Loucy (cell line): ENCODE data around the gene EML1.

Experiments used
- H2AFZ ChIP-seq: fragments of 200-600 bp; sonication (generic); 2 replicates; pipeline ENCODE4 v1.6.0; 2016; ENCODE audit warnings: antibody characterized with exemption, mild to moderate bottlenecking, low read length, moderate library complexity
- H3F3A ChIP-seq: fragments of 200-600 bp; 2 replicates; pipeline ENCODE4 v1.6.0; 2016; ENCODE audit warnings: antibody characterized with exemption, low read depth, mild to moderate bottlenecking
- H3K27me3 ChIP-seq: fragments of 200-600 bp; sonication (generic); 2 replicates; pipeline ENCODE4 v1.6.1; 2014; ENCODE audit warnings: low read length, mild to moderate bottlenecking; ENCODE audit not compliant: insufficient read depth, poor library complexity, severe bottlenecking
- H3K36me3 ChIP-seq: fragments of 200-600 bp; sonication (generic); 2 replicates; pipeline ENCODE4 v1.6.1; 2016; ENCODE audit warnings: low read length; ENCODE audit not compliant: insufficient read depth
- H3K4me1 ChIP-seq: fragments of 200-600 bp; sonication (generic); 2 replicates; pipeline ENCODE4 v1.5.1; 2014; ENCODE audit warnings: low read length, mild to moderate bottlenecking; ENCODE audit not compliant: insufficient read depth, poor library complexity, severe bottlenecking
- H3K4me2 ChIP-seq: fragments of 200-600 bp; sonication (generic); 2 replicates; pipeline ENCODE4 v1.6.0; 2014; ENCODE audit warnings: antibody characterized with exemption, low read length, low read depth, mild to moderate bottlenecking; ENCODE audit not compliant: poor library complexity, severe bottlenecking
- H3K4me3 ChIP-seq: fragments of 200-600 bp; sonication (generic); 2 replicates; pipeline ENCODE4 v1.5.1; 2014; ENCODE audit warnings: low read length, mild to moderate bottlenecking, mixed read lengths; ENCODE audit not compliant: poor library complexity, severe bottlenecking
- H3K79me2 ChIP-seq: fragments of 200-600 bp; sonication (generic); 2 replicates; pipeline ENCODE4 v1.6.1; 2014; ENCODE audit warnings: low read length; ENCODE audit not compliant: insufficient read depth
- H3K9ac ChIP-seq: fragments of 200-600 bp; sonication (generic); 2 replicates; pipeline ENCODE4 v1.6.0; 2014; ENCODE audit warnings: mild to moderate bottlenecking, low read depth, low read length, moderate library complexity; ENCODE audit not compliant: poor library complexity, severe bottlenecking
- H3K9me2 ChIP-seq: fragments of 200-600 bp; sonication (generic); replicated peaks from 2 replicates; pipeline ENCODE4 v1.6.1; 2016; ENCODE audit warnings: low read depth, low read length, mixed read lengths
- H3K9me3 ChIP-seq: fragments of 200-600 bp; sonication (generic); 2 replicates; pipeline ENCODE4 v1.6.1; 2014; ENCODE audit warnings: mild to moderate bottlenecking, antibody characterized with exemption, low read length, low read depth; ENCODE audit not compliant: insufficient read depth
- H4K20me1 ChIP-seq: fragments of 200-600 bp; sonication (generic); 2 replicates; pipeline ENCODE4 v1.6.0; 2014; ENCODE audit warnings: antibody characterized with exemption, low read length, mild to moderate bottlenecking; ENCODE audit not compliant: insufficient read depth, poor library complexity, severe bottlenecking
- EZH2phosphoT487 ChIP-seq: fragments of 200-600 bp; IDR thresholded peaks from 2 replicates; pipeline ENCODE4 v1.6.1; 2018; ENCODE audit warnings: antibody characterized with exemption, mild to moderate bottlenecking, moderate library complexity, borderline replicate concordance
- TF ChIP-seq, protein P1 (sequence below): fragments of 200-600 bp; sonication (generic); conservative IDR thresholded peaks from 2 replicates; pipeline ENCODE4 v1.5.1; 2014; ENCODE audit warnings: mild to moderate bottlenecking, antibody characterized with exemption, low read length

The EML1 gene

GRCh38 chr14:99885649-99885958 lies 92.4 kb downstream of the EML1 start:
- no peaks in the 10 kb centered on the region for H3K79me2 ChIP-seq
- no peaks in the 10 kb centered on the region for H3K9me2 ChIP-seq
- H3K4me1 ChIP-seq = no peaks in the 10 kb centered on the region
- no peaks in the 10 kb centered on the region for H3K9me3 ChIP-seq
- H3F3A ChIP-seq = no peaks in the 10 kb centered on the region
- no peak overlapping the region for H3K9ac ChIP-seq
- no peaks in the 10 kb centered on the region for H3K36me3 ChIP-seq
- H2AFZ ChIP-seq = no peak overlapping the region
- no peak overlapping the region for H3K4me3 ChIP-seq
- TF ChIP-seq, protein P1, sequence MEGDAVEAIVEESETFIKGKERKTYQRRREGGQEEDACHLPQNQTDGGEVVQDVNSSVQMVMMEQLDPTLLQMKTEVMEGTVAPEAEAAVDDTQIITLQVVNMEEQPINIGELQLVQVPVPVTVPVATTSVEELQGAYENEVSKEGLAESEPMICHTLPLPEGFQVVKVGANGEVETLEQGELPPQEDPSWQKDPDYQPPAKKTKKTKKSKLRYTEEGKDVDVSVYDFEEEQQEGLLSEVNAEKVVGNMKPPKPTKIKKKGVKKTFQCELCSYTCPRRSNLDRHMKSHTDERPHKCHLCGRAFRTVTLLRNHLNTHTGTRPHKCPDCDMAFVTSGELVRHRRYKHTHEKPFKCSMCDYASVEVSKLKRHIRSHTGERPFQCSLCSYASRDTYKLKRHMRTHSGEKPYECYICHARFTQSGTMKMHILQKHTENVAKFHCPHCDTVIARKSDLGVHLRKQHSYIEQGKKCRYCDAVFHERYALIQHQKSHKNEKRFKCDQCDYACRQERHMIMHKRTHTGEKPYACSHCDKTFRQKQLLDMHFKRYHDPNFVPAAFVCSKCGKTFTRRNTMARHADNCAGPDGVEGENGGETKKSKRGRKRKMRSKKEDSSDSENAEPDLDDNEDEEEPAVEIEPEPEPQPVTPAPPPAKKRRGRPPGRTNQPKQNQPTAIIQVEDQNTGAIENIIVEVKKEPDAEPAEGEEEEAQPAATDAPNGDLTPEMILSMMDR = no peak
- no peak overlapping the region for H3K4me2 ChIP-seq
- no peaks in the 10 kb centered on the region for H4K20me1 ChIP-seq
- no peaks in the 10 kb centered on the region for H3K27me3 ChIP-seq

- no peak overlapping the region for H3K4me2 ChIP-seq
- no peaks in the 10 kb centered on the region for H3K36me3 ChIP-seq
- H2AFZ ChIP-seq = no peak overlapping the region
- H4K20me1 ChIP-seq = no peaks in the 10 kb centered on the region
- H3F3A ChIP-seq = no peaks in the 10 kb centered on the region
- H3K9me2 ChIP-seq = no peaks in the 10 kb centered on the region
- no peak for TF ChIP-seq EZH2phosphoT487
- TF ChIP-seq, protein P1 = no peak
- no peak overlapping the region for H3K4me3 ChIP-seq
- H3K9me3 ChIP-seq = no peaks in the 10 kb centered on the region
- H3K27me3 ChIP-seq = no peaks in the 10 kb centered on the region
- H3K79me2 ChIP-seq = no peaks in the 10 kb centered on the region
- H3K9ac ChIP-seq = no peak overlapping the region
- no peaks in the 10 kb centered on the region for H3K4me1 ChIP-seq
These were observed 94.2 kb downstream of the EML1 start for GRCh38 chr14:99887407-99887806.

DNA sequence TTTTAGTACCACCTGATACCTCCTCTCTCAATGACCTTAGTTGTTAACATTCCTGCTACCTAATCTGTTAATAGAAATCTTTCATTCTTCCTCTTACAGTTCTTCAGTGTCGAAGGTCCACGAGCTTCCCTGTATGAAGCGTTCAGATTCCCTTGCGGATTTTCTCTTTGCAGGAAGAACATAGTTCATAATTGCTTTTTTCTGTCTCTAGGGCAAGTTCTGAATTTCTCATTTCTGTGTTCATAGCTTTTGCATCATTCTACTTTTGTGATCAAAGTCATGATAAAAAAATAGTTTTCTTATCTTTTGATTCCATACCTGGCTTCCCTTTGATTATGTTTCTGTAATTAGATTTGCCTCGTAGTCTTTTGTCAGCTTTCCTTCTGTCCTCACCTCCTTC lies 94.9 kb downstream of the EML1 start:
- Histone ChIP-seq H3K9me2 (no peaks in the 10 kb centered on the region), H3K4me2 (no peak overlapping the region), H3K27me3 (no peaks in the 10 kb centered on the region), H3K79me2 (no peaks in the 10 kb centered on the region), H4K20me1 (no peaks in the 10 kb centered on the region), H3K9me3 (no peaks in the 10 kb centered on the region), H3K4me1 (no peaks in the 10 kb centered on the region), H3F3A (no peaks in the 10 kb centered on the region), H3K9ac (no peak overlapping the region), H3K36me3 (no peaks in the 10 kb centered on the region), H3K4me3 (no peak overlapping the region), H2AFZ (no peak overlapping the region)
- TF ChIP-seq, protein P1 = no peak
- TF ChIP-seq EZH2phosphoT487 = no peak
